Measurements from ENCODE around the gene CCDC6.

CCDC6 gene

DNA sequence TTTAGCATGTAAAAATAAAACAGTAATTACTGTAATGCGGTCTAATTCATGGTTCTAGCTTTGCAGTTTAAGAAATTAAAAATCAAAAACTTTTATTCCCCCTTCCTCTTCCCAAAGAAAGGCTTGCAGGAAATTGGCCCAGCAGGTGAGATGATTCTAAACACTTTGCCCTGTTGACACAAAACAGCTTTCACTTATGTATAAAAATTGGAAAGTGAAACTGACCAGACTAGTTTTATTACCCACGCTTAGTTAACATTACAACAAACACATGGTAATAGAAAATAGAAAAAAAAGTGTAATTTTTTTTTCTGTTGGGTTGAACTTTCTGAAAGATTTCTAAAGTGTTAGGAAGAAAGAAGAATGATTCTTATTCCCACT is 1.2 kb upstream of the CCDC6 start:
- TF ChIP-seq, protein P1, sequence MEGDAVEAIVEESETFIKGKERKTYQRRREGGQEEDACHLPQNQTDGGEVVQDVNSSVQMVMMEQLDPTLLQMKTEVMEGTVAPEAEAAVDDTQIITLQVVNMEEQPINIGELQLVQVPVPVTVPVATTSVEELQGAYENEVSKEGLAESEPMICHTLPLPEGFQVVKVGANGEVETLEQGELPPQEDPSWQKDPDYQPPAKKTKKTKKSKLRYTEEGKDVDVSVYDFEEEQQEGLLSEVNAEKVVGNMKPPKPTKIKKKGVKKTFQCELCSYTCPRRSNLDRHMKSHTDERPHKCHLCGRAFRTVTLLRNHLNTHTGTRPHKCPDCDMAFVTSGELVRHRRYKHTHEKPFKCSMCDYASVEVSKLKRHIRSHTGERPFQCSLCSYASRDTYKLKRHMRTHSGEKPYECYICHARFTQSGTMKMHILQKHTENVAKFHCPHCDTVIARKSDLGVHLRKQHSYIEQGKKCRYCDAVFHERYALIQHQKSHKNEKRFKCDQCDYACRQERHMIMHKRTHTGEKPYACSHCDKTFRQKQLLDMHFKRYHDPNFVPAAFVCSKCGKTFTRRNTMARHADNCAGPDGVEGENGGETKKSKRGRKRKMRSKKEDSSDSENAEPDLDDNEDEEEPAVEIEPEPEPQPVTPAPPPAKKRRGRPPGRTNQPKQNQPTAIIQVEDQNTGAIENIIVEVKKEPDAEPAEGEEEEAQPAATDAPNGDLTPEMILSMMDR (IDR thresholded peaks at IDR 0.05; ENCODE audit: borderline replicate concordance, insufficient read depth, low read depth, low read length): no peak
- no peak overlapping the region for H3K4me3 ChIP-seq (ENCODE audit: low read depth, low read length)

DNA sequence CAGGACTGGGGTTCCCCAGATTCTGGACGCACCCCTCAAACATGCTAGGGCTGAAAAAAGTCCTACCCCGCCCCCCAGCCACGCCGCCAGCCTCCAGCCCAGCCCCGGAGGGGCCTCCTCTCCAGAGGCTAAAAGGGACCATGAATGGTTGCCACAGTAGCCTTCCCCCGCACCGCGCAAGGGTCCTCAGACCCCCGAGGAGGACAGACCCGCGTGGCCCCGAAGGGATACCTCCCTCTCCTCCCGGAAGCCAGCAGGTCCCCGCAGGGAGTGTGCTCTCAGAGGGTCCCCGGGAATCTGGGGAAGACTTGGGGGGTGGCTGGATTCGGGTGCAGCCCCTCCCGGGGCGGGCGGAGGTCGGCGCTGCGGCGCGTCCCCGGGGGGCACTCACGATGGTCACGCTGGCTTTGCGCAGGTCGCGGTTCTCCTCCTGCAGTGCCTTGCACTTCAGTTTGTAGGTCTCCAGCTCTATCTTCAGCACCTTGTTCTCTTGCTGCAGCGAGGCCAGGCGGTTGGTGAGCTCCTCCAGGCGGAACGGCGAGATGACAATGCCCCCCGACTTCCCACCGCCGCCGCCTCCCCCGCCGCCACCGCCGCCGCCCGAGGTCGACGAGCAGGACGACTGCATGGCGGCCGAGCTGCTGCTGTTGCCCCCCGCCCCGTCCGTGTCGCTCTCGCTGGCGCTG is 482 bp downstream of the CCDC6 start:
- peak overlapping the region; percentile 99 for H3K4me3 ChIP-seq (ENCODE audit: low read depth, low read length)
- TF ChIP-seq, protein P1 (IDR thresholded peaks at IDR 0.05; ENCODE audit: borderline replicate concordance, insufficient read depth, low read depth, low read length): no peak

DNA sequence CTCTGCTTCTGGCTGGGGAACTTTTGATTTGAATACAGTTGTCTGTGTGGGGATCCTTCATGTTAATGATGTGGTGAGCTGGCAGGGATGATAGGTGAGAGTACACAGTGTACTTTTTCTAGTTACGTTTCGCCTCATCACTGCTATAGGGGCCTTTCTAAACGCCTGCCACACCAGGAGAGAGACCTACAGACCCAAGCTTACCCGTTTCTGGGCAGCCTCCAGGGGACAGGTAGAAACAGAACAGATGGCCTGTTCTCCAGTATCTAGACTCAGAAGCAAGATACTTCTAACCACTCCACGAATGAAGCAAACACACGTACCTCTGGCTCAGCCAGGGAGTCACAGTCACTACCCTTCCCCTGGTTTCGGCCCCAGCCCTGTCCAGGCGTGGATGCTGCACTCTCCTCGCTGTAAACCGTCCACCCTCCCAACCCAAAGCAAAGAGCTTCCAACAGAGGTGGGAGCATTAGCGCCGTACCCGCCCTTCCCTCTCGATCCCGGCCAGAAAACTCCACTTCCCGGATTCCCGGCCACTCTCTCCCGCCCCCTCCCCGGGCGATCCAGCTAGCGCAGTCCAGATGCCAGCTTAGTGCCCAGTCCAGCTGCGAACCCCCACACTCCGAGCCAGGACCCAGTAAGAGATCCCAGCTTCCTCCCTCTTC is 1.2 kb downstream of the CCDC6 start:
- H3K4me3 ChIP-seq (ENCODE audit: low read depth, low read length): peak overlapping the region; percentile 99
- TF ChIP-seq, protein P1 (IDR thresholded peaks at IDR 0.05; ENCODE audit: borderline replicate concordance, insufficient read depth, low read depth, low read length): no peak

DNA sequence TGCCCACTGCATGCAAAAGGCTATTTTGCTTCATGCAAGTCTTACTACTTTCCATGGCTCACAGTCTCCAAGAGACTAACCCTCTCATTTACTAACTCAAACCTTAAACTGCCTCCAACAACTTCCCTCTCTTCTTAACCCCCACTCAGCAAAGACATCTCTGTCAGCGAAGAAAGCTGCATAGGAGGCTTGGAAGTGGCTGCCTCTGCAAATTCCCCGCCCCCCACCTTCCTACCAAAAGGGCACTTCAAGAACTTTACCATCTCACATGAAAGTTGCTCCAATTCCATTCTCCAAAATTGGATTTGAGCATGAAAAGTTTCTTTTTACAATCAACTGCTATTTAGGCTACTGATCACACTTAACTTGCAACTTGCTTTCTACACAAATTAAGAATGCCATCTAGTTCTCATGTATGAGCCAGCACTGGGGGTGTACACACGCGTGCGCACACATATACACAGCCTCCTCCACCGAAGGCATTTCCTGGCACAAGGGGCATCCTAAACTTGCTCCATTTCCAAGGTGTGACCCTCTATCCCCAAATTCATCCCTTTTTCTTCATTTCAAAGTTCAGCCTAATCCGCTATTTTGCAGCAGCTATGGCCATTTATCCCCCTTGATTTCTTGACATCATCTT is 1.8 kb downstream of the CCDC6 start:
- TF ChIP-seq, protein P1 (IDR thresholded peaks at IDR 0.05; ENCODE audit: borderline replicate concordance, insufficient read depth, low read depth, low read length): no peak
- peak overlapping the region; percentile 99 for H3K4me3 ChIP-seq (ENCODE audit: low read depth, low read length)

DNA sequence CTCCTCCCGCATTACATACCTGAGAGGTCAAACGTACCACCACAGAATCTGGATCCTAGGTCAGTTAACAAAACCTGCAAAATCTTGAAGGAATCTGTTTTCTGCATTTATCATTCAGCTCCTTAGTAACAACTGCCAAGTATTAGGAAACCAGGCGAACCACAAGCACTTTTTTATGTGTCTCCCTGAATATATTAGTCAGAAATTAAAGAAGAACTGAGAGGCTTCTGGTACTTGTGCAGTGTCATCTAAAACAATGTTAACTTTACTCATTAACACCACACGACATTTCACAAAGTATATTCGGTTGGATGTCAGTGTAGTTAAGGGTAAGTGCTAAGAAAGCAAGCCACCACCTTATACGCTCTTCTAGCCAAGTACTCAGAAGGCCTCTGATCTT is 2.5 kb downstream of the CCDC6 start:
- TF ChIP-seq, protein P1 (IDR thresholded peaks at IDR 0.05; ENCODE audit: borderline replicate concordance, insufficient read depth, low read depth, low read length): no peak
- H3K4me3 ChIP-seq (ENCODE audit: low read depth, low read length): peak overlapping the region; percentile 99

DNA sequence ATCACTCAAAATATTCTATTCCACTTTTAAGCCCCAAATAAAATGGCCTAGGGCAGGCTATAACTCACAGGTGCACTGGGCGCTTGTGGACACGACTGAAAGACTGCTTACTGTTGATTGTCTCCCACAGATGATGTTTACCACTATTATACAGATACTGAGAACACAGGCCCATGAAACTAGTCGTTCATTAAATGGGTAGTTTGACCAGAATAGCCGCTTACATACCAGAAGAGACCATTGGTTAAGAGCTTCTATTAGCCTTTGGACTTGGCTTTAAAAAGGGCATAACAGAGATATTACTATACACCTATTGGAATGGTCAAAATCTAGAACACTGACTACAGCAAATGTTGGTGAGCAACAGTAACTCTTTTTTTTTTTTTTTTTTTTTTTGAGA is 4.3 kb downstream of the CCDC6 start:
- H3K4me3 ChIP-seq (ENCODE audit: low read depth, low read length): no peak overlapping the region
- TF ChIP-seq, protein P1 (IDR thresholded peaks at IDR 0.05; ENCODE audit: borderline replicate concordance, insufficient read depth, low read depth, low read length): no peak

Data from GM12875 (cell line).